Spleen (tissue), 11 donors: Measurements from ENCODE around the gene PVALEF. TPM values are rescaled to one million over a fixed set of nuclear protein-coding genes. Genes with fewer than 3 reads are reported as not detected.

Experiments
- DNase-seq: peaks from one replicate; pipeline ENCODE4 v3.0.0-alpha.2; 2020
- H3K27ac ChIP-seq, 8 donors: fragments of 200-600 bp; sonication (generic) in 7 of 8; 1 replicate in 4 of 8; 2 replicates in 4 of 8; pipeline versions ENCODE4 v1.5.0 to v1.8.0; 2016 to 2021; ENCODE audit warnings: inconsistent platforms in 4 of 8, mild to moderate bottlenecking in 4 of 8, moderate library complexity in 1 of 8
- H3K27me3 ChIP-seq, 7 donors: fragments of 200-600 bp; sonication (generic) in 6 of 7; replicated peaks in 1 of 7; 1 replicate in 4 of 7; 2 replicates in 3 of 7; pipeline versions ENCODE4 v1.5.0 to v1.8.0; 2016 to 2021; ENCODE audit warnings: inconsistent platforms in 3 of 7, mild to moderate bottlenecking in 1 of 7
- H3K36me3 ChIP-seq, 6 donors: fragments of 200-600 bp; sonication (generic) in 5 of 6; 1 replicate in 4 of 6; 2 replicates in 2 of 6; pipeline versions ENCODE4 v1.5.0 to v1.8.0; 2016 to 2021; ENCODE audit warnings: inconsistent platforms in 2 of 6
- H3K4me1 ChIP-seq, 6 donors: fragments of 200-600 bp; sonication (generic) in 5 of 6; 1 replicate in 3 of 6; 2 replicates in 3 of 6; pipeline versions ENCODE4 v1.5.0 to v1.8.0; 2016 to 2021; ENCODE audit warnings: inconsistent platforms in 3 of 6
- H3K4me3 ChIP-seq, 8 donors: fragments of 200-600 bp; sonication (generic) in 7 of 8; 1 replicate in 4 of 8; 2 replicates in 4 of 8; pipeline versions ENCODE4 v1.5.0 to v1.8.0; 2016 to 2021; ENCODE audit warnings: inconsistent platforms in 4 of 8, mild to moderate bottlenecking in 4 of 8, moderate library complexity in 2 of 8
- H3K9me3 ChIP-seq, 8 donors: fragments of 200-600 bp; sonication (generic) in 7 of 8; 1 replicate in 4 of 8; 2 replicates in 4 of 8; pipeline versions ENCODE4 v1.5.0 to v1.8.0; 2016 to 2021; ENCODE audit warnings: inconsistent platforms in 4 of 8
- CTCF ChIP-seq, 11 experiments: fragments of 200-600 bp in 7 of 11; fragments of 450-650 bp in 4 of 11; sonication (generic) in 4 of 11; IDR thresholded peaks in 8 of 11; conservative IDR thresholded peaks in 3 of 11; 1 replicate in 7 of 11; 2 replicates in 4 of 11; pipeline versions ENCODE4 v1.4.0 to v1.8.0; 2016 to 2021; ENCODE audit warnings: antibody characterized with exemption in 11 of 11, inconsistent platforms in 4 of 11, mild to moderate bottlenecking in 1 of 11
- POLR2A ChIP-seq, 3 donors: fragments of 450-650 bp; IDR thresholded peaks; one replicate each; pipeline ENCODE4 v1.5.1; 2017; ENCODE audit warnings: antibody characterized with exemption in 3 of 3, mild to moderate bottlenecking in 1 of 3
- POLR2AphosphoS5 ChIP-seq, 3 donors: sonication (generic); formaldehyde crosslinking; IDR thresholded peaks; one replicate each; pipeline ENCODE4 v1.5.1; 2017; ENCODE audit warnings: antibody characterized with exemption in 3 of 3
- WGBS, 5 donors: extraction: QIAGEN DNeasy Blood & Tissue Kit in 3 of 5; methylation state at CpG; one replicate each; pipeline versions ENCODE4 v1.1.5 to v1.1.7; 2013 to 2018; 5-methylcytosine and 5-hydroxymethylcytosine counted together
- intact Hi-C: fragments of 100-400 bp; cut with DNase I; formaldehyde crosslinking; loops from one replicate; pipeline ENCODE4 v1.15.0; 2023; ENCODE audit warnings: low total_unique reads
- polyA plus RNA-seq, 3 donors: library from polyadenylated mRNA; stranded (reverse); fragments of 200-250 nt; gene quantifications; one replicate each; pipeline ENCODE4 v1.2.1, GENCODE V29; 2013
- total RNA-seq, 7 donors: library from RNA; depleted of rRNA in 3 of 7; stranded (reverse); fragments of >200 nt in 3 of 7; fragmentation: NEBNext Ultra II Directional in 4 of 7; extraction: Animal tissue kit (Norgen Biotek cat#: 25700) in 4 of 7; gene quantifications; one replicate each; pipeline versions ENCODE4 v1.1.0 to v1.2.1, GENCODE V29; 2016 to 2021
- donor health status: healthy with polysubstance abuse.
- donor health status: DM: no; HTN: no; CAD: no; lungs with moderate emphysema.
- donor health status: DM: no; HTN: no; CAD: no.
- donor health status: Bipolar disorder and iron deficiency.
- donor health status: healthy.
- donor health status: DM: no; HTN: no; CAD: no.
- donor health status: DM: yes; HTN: yes; CAD: no.

Gene PVALEF
- total and polyA plus RNA-seq, 10 donors, result not detected

GRCh38 chr17:81192386-81193050 is 27.2 kb downstream of the PVALEF start:
- Histone ChIP-seq H3K36me3 (peaks cover 0 to 92% (median 19%) of the 10 kb centered on the region in 6 donors), H3K27me3 (no peaks in the 10 kb centered on the region), H3K4me1 (peaks cover 5 to 53% (median 36%) of the 10 kb centered on the region in 6 donors), H3K4me3 (no peak overlapping the region), H3K27ac (no peak overlapping the region), H3K9me3 (no peaks in the 10 kb centered on the region)
- WGBS, 5 donors, result 83 to 89% (median 84%) methylated on average over 6 to 34 of the region's 34 CpGs
- intact Hi-C loops, result loop anchor here (10.0 kb wide), 1 partner anchor 48 kb away; no protein-coding TSS in a partner anchor
- no peak for DNase-seq
- no peak for TF ChIP-seq POLR2A (IDR thresholded peaks at IDR 0.05)
- TF ChIP-seq POLR2AphosphoS5 (IDR thresholded peaks at IDR 0.05), result peak in 2 of 3 donors; percentile 28 to 34

- no peak overlapping the region for H3K4me3 ChIP-seq
- DNase-seq, result no peak
- no peaks in the 10 kb centered on the region for H3K27me3 ChIP-seq
- H3K4me1 ChIP-seq, result peaks cover 5 to 58% (median 41%) of the 10 kb centered on the region in 6 donors
- no peak overlapping the region for H3K27ac ChIP-seq
- H3K36me3 ChIP-seq, result peaks cover 0 to 97% (median 19%) of the 10 kb centered on the region in 6 donors
- TF ChIP-seq CTCF (IDR thresholded peaks at IDR 0.05 in 8 of 11, conservative IDR thresholded peaks at IDR 0.05 in 3 of 11) (no peak), POLR2AphosphoS5 (IDR thresholded peaks at IDR 0.05) (no peak), POLR2A (IDR thresholded peaks at IDR 0.05) (no peak)
- 73 to 94% (median 83%) methylated on average over 6 to 17 of the region's 17 CpGs for WGBS, 5 donors
- no peaks in the 10 kb centered on the region for H3K9me3 ChIP-seq
- intact Hi-C loops, result loop anchor here (10.0 kb wide), 1 partner anchor 48 kb away; no protein-coding TSS in a partner anchor
These were observed 27.7 kb downstream of the PVALEF start for GRCh38 chr17:81193051-81193410.

DNA sequence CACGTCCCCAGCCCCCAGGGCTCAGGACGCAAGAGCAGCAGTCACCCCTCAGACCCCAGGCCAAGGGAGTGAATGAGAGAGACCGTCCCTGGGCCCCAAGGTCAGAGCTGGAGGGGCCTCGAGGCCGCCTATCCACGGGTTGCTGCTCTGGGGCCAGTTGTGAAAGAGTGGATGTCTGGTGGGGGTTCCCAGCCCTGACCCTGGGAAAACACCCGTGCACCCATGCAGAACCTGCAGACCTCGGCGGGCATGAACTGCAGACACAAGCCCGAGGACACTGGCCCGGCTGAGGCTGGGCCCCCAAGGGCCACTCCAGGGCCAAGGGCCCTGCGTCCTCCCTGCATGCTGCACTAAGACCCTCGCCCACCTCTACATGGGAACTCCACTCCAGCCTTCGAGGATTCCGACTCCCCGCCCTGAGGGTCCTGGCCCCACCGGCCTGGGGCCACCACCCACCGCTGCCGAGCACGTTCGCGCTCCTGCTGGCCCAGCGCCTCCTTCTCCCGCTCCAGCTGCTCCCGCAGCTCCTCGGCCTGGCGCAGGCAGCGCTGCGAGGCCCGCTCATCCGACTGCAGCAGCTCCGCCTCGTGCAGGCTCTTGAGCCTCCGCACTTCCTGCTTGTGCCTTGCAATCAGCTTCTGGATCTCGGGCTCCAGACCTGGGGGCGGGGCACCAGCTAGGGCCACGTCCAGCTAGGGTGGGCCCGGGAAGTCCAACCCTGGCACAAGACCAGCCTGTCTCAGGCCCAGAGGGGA is 28.3 kb downstream of the PVALEF start:
- Histone ChIP-seq H3K27ac (no peak overlapping the region), H3K4me1 (peaks cover 5 to 64% (median 46%) of the 10 kb centered on the region in 6 donors), H3K9me3 (no peaks in the 10 kb centered on the region), H3K27me3 (no peaks in the 10 kb centered on the region), H3K4me3 (no peak overlapping the region), H3K36me3 (peaks cover 0 to 98% (median 19%) of the 10 kb centered on the region in 6 donors)
- intact Hi-C loops, result loop anchor here (10.0 kb wide), 1 partner anchor 49 kb away; no protein-coding TSS in a partner anchor
- DNase-seq, result no peak
- TF ChIP-seq POLR2AphosphoS5 (IDR thresholded peaks at IDR 0.05) (peak in 2 of 3 donors; percentile 42 to 77), POLR2A (IDR thresholded peaks at IDR 0.05) (no peak)
- 70 to 87% (median 81%) methylated on average over 31 to 38 of the region's 38 CpGs for WGBS, 5 donors

DNA sequence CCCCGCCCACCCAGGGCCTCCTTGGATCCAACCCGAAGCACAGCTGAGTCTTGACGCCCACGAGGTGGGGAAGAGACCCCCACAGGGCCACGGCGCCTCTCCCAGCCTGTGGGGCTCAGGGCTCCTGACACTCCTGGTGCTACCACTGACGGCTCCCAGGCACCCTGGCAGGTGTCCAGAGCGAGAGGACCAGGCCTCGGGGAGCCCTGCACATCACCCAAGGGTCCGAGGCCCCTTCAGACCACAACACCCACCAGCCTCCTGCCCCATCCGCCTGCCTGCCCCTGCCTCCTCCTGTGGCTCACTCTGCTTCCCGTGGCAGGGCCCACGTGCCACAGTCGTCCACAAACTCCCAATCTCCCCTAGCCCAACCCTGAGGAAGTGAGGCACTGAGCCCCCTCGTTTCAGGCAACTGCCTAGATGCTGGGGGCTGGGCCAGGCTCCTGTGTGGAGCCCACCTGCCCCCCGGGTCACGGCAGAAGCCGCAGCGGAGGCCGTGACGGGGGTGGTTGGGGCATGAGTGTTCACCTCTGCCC is 29.0 kb downstream of the PVALEF start:
- no peak for DNase-seq
- intact Hi-C loops, result loop anchor here (10.0 kb wide), 1 partner anchor 49 kb away; no protein-coding TSS in a partner anchor
- TF ChIP-seq POLR2AphosphoS5 (IDR thresholded peaks at IDR 0.05) (no peak), CTCF (IDR thresholded peaks at IDR 0.05 in 8 of 11, conservative IDR thresholded peaks at IDR 0.05 in 3 of 11) (no peak), POLR2A (IDR thresholded peaks at IDR 0.05) (no peak)
- WGBS, 5 donors, result 84 to 95% (median 91%) methylated on average over 12 to 21 of the region's 21 CpGs
- no peaks in the 10 kb centered on the region for H3K9me3 ChIP-seq
- H3K4me1 ChIP-seq, result peaks cover 5 to 71% (median 52%) of the 10 kb centered on the region in 6 donors
- H3K4me3 ChIP-seq, result no peak overlapping the region
- H3K27me3 ChIP-seq, result no peaks in the 10 kb centered on the region
- peaks cover 0 to 98% (median 21%) of the 10 kb centered on the region in 6 donors for H3K36me3 ChIP-seq
- H3K27ac ChIP-seq, result peak overlapping the region in 5 of 8 donors; percentile 39 to 63 (median 56)
